GM12878 (cell line): ENCODE results near the gene HRH2.

Experiments used
- EZH2 ChIP-seq: IDR thresholded peaks from 2 replicates; pipeline ENCODE4 v1.6.1; 2012; ENCODE audit warnings: low read depth, mild to moderate bottlenecking, control low read depth, inconsistent platforms, low read length, borderline replicate concordance; ENCODE audit not compliant: control insufficient read depth
- GATAD2B ChIP-seq: fragments of 450-650 bp; conservative IDR thresholded peaks from 2 replicates; pipeline ENCODE4 v1.6.1; 2017; ENCODE audit warnings: low read depth, mild to moderate bottlenecking, moderate library complexity
- HDAC6 ChIP-seq: fragments of 200-600 bp; sonication (generic); IDR thresholded peaks from one replicate; pipeline ENCODE4 v1.8.0; 2017; ENCODE audit warnings: antibody characterized with exemption; ENCODE audit not compliant: unreplicated experiment
- NFYB ChIP-seq: IDR thresholded peaks from 2 replicates; pipeline ENCODE4 v1.6.1; 2011; ENCODE audit warnings: low read depth, mild to moderate bottlenecking, low read length, improper control_type of control experiment, moderate library complexity; ENCODE audit not compliant: insufficient read depth
- POLR2A ChIP-seq: IDR thresholded peaks from 2 replicates; pipeline ENCODE4 v1.6.1; 2011; ENCODE audit warnings: low read depth, mild to moderate bottlenecking, low read length
- POLR2AphosphoS5 ChIP-seq: IDR thresholded peaks from 2 replicates; pipeline ENCODE4 v1.6.1; 2011; ENCODE audit warnings: mild to moderate bottlenecking, low read length, inconsistent platforms
- SIX5 ChIP-seq: IDR thresholded peaks from 2 replicates; pipeline ENCODE4 v1.6.1; 2011; ENCODE audit warnings: mild to moderate bottlenecking, low read depth, low read length, moderate library complexity; ENCODE audit not compliant: severe bottlenecking
- TF ChIP-seq, protein P1 (sequence below), 3 experiments: IDR thresholded peaks in 2 of 3; conservative IDR thresholded peaks in 1 of 3; 2 replicates each; pipeline ENCODE4 v1.5.1; 2011; ENCODE audit warnings: low read depth in 3 of 3, low read length in 3 of 3, mild to moderate bottlenecking in 3 of 3, control low read depth in 2 of 3, moderate library complexity in 2 of 3, inconsistent platforms in 1 of 3, mixed read lengths in 1 of 3; ENCODE audit not compliant: control insufficient read depth in 2 of 3, insufficient read depth in 1 of 3; ENCODE audit errors: extremely low read depth in 1 of 3
- TF ChIP-seq, protein P2 (sequence below): fragments of 450-650 bp; IDR thresholded peaks from 2 replicates; pipeline ENCODE4 v1.6.1; 2017; ENCODE audit warnings: mild to moderate bottlenecking
- TF ChIP-seq, protein P3 (sequence below): IDR thresholded peaks from 2 replicates; pipeline ENCODE4 v1.6.1; 2012; ENCODE audit warnings: mild to moderate bottlenecking, low read depth, low read length

DNA sequence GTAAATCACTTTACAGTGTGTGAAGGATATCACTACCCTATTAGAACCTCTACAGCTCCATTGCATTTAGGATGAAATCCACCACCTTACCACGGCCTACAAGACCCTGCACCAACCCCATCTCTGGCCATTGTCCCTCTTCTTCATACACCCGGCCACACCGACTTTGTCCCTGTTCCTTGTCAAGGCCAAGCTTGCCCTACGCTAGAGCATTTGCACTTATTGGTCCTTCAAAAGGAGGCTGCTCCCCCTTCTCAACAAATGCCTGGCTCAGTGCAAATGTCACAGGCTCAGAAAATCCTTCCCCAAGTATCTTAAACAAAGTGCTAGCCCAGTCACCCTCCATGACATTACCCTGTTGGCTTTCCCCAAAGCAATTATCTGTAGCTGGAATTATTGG is 4.1 kb upstream of the HRH2 start:
- TF ChIP-seq, protein P1, sequence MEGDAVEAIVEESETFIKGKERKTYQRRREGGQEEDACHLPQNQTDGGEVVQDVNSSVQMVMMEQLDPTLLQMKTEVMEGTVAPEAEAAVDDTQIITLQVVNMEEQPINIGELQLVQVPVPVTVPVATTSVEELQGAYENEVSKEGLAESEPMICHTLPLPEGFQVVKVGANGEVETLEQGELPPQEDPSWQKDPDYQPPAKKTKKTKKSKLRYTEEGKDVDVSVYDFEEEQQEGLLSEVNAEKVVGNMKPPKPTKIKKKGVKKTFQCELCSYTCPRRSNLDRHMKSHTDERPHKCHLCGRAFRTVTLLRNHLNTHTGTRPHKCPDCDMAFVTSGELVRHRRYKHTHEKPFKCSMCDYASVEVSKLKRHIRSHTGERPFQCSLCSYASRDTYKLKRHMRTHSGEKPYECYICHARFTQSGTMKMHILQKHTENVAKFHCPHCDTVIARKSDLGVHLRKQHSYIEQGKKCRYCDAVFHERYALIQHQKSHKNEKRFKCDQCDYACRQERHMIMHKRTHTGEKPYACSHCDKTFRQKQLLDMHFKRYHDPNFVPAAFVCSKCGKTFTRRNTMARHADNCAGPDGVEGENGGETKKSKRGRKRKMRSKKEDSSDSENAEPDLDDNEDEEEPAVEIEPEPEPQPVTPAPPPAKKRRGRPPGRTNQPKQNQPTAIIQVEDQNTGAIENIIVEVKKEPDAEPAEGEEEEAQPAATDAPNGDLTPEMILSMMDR (IDR thresholded peaks at IDR 0.05 in 2 of 3, conservative IDR thresholded peaks at IDR 0.05 in 1 of 3; ENCODE audit: control insufficient read depth in 2 of 3, extremely low read depth in 1 of 3, insufficient read depth in 1 of 3, low read depth in 3 of 3, low read length in 3 of 3) = no peak
- no peak for TF ChIP-seq GATAD2B
- TF ChIP-seq NFYB = no peak
- TF ChIP-seq, protein P2, sequence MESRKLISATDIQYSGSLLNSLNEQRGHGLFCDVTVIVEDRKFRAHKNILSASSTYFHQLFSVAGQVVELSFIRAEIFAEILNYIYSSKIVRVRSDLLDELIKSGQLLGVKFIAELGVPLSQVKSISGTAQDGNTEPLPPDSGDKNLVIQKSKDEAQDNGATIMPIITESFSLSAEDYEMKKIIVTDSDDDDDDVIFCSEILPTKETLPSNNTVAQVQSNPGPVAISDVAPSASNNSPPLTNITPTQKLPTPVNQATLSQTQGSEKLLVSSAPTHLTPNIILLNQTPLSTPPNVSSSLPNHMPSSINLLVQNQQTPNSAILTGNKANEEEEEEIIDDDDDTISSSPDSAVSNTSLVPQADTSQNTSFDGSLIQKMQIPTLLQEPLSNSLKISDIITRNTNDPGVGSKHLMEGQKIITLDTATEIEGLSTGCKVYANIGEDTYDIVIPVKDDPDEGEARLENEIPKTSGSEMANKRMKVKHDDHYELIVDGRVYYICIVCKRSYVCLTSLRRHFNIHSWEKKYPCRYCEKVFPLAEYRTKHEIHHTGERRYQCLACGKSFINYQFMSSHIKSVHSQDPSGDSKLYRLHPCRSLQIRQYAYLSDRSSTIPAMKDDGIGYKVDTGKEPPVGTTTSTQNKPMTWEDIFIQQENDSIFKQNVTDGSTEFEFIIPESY = no peak
- no peak for TF ChIP-seq EZH2
- no peak for TF ChIP-seq SIX5
- no peak for TF ChIP-seq POLR2A
- no peak for TF ChIP-seq POLR2AphosphoS5
- no peak for TF ChIP-seq HDAC6
- TF ChIP-seq, protein P3, sequence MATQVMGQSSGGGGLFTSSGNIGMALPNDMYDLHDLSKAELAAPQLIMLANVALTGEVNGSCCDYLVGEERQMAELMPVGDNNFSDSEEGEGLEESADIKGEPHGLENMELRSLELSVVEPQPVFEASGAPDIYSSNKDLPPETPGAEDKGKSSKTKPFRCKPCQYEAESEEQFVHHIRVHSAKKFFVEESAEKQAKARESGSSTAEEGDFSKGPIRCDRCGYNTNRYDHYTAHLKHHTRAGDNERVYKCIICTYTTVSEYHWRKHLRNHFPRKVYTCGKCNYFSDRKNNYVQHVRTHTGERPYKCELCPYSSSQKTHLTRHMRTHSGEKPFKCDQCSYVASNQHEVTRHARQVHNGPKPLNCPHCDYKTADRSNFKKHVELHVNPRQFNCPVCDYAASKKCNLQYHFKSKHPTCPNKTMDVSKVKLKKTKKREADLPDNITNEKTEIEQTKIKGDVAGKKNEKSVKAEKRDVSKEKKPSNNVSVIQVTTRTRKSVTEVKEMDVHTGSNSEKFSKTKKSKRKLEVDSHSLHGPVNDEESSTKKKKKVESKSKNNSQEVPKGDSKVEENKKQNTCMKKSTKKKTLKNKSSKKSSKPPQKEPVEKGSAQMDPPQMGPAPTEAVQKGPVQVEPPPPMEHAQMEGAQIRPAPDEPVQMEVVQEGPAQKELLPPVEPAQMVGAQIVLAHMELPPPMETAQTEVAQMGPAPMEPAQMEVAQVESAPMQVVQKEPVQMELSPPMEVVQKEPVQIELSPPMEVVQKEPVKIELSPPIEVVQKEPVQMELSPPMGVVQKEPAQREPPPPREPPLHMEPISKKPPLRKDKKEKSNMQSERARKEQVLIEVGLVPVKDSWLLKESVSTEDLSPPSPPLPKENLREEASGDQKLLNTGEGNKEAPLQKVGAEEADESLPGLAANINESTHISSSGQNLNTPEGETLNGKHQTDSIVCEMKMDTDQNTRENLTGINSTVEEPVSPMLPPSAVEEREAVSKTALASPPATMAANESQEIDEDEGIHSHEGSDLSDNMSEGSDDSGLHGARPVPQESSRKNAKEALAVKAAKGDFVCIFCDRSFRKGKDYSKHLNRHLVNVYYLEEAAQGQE = no peak
